ENCODE measurements around the gene FNDC3A. TPM values are rescaled to one million over a fixed set of nuclear protein-coding genes. Genes with fewer than 3 reads are reported as not detected.

Gene FNDC3A
- total RNA-seq, 2 experiments from 2014 or later: 30.3 to 31.8 TPM

GRCh38 chr13:49026851-49027250, 51.1 kb downstream of the FNDC3A start:
- POLR2A ChIA-PET: no interaction called here
- Mint-ChIP-seq H3K36me3 (peaks cover 40% of the 10 kb centered on the region), H3K9me3 (peaks cover 18% of the 10 kb centered on the region), H3K4me3 (no peak overlapping the region), H3K27ac (no peak overlapping the region), H3K4me1 (peaks cover 2% of the 10 kb centered on the region), H3K27me3 (no peaks in the 10 kb centered on the region)
- no peak for ATAC-seq (ENCODE audit: low read depth)
- no peak for DNase-seq

DNA sequence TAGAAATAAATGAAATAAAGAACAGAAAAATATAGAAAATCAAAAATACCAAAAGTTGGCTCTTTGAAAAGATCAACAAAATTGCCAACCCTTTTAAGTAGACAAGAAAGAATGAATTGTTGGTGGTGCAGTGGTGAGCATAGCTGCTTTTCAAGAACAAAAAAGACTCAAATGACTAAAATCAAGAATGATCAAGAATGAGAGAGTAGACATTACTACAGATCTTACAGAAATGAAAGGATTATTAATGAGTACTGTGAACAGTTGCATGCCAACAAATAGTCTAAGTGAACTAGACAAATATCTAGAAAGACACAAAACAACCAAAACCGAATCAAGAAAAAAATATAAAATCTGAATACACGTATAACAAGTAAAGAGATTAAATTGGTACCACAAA, 53.9 kb downstream of the FNDC3A start:
- Mint-ChIP-seq H3K4me1 (peaks cover 2% of the 10 kb centered on the region), H3K27me3 (no peaks in the 10 kb centered on the region), H3K27ac (no peak overlapping the region), H3K4me3 (no peak overlapping the region), H3K36me3 (peaks cover 29% of the 10 kb centered on the region), H3K9me3 (peaks cover 14% of the 10 kb centered on the region)
- ATAC-seq (ENCODE audit: low read depth) (no peak), DNase-seq (no peak)
- POLR2A ChIA-PET: no interaction called here

- POLR2A ChIA-PET: no interaction called here
- H3K27me3 Mint-ChIP-seq: no peaks in the 10 kb centered on the region
- no peak for DNase-seq
- H3K27ac Mint-ChIP-seq: no peak overlapping the region
- H3K4me3 Mint-ChIP-seq: no peak overlapping the region
- peaks cover 25% of the 10 kb centered on the region for H3K36me3 Mint-ChIP-seq
- H3K4me1 Mint-ChIP-seq: peaks cover 2% of the 10 kb centered on the region
- H3K9me3 Mint-ChIP-seq: peaks cover 14% of the 10 kb centered on the region
- no peak for ATAC-seq (ENCODE audit: low read depth)
These were observed 54.5 kb downstream of the FNDC3A start for GRCh38 chr13:49030213-49030612.

DNA sequence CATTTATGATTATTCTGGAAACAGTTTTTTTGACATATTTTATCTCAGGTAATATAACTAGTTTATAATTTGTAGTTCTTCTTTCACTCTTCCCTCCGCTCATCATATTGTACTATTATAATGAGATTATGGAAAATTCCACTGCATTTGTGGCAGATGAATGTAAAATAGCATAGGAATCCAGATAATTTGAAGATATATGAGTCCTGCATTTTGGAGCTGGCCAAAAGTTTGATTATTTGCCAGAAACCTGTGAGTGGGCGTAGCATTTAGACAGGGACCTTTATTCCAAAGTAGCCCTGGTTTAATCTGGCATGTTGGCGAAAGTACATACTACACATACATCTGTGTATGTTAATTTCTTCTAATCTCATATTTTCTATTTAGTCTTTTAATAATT, 65.2 kb downstream of the FNDC3A start:
- no peak overlapping the region for H3K27ac Mint-ChIP-seq
- POLR2A ChIA-PET: interaction anchor here (0.7 kb wide), 1 partner anchor 230 kb away, joined by 3 read pairs; no protein-coding TSS in a partner anchor
- DNase-seq (no peak), ATAC-seq (ENCODE audit: low read depth) (no peak)
- H3K9me3 Mint-ChIP-seq: peaks cover 5% of the 10 kb centered on the region
- H3K36me3 Mint-ChIP-seq: peaks cover 19% of the 10 kb centered on the region
- H3K4me1 Mint-ChIP-seq: no peaks in the 10 kb centered on the region
- no peaks in the 10 kb centered on the region for H3K27me3 Mint-ChIP-seq
- no peak overlapping the region for H3K4me3 Mint-ChIP-seq

- no peak for DNase-seq
- Mint-ChIP-seq H3K27me3 (no peaks in the 10 kb centered on the region), H3K4me1 (no peaks in the 10 kb centered on the region), H3K4me3 (no peak overlapping the region), H3K27ac (no peak overlapping the region), H3K9me3 (peaks cover 5% of the 10 kb centered on the region), H3K36me3 (peaks cover 25% of the 10 kb centered on the region)
- ATAC-seq (ENCODE audit: low read depth): no peak
- POLR2A ChIA-PET: no interaction called here
These were observed 66.8 kb downstream of the FNDC3A start for GRCh38 chr13:49042476-49042875.

GRCh38 chr13:49044008-49044407, 68.3 kb downstream of the FNDC3A start:
- no peaks in the 10 kb centered on the region for H3K27me3 Mint-ChIP-seq
- ATAC-seq (ENCODE audit: low read depth): no peak
- no peak for DNase-seq
- H3K4me3 Mint-ChIP-seq: no peak overlapping the region
- peaks cover 14% of the 10 kb centered on the region for H3K9me3 Mint-ChIP-seq
- peaks cover 5% of the 10 kb centered on the region for H3K4me1 Mint-ChIP-seq
- POLR2A ChIA-PET: no interaction called here
- no peak overlapping the region for H3K27ac Mint-ChIP-seq
- H3K36me3 Mint-ChIP-seq: peaks cover 31% of the 10 kb centered on the region

DNA sequence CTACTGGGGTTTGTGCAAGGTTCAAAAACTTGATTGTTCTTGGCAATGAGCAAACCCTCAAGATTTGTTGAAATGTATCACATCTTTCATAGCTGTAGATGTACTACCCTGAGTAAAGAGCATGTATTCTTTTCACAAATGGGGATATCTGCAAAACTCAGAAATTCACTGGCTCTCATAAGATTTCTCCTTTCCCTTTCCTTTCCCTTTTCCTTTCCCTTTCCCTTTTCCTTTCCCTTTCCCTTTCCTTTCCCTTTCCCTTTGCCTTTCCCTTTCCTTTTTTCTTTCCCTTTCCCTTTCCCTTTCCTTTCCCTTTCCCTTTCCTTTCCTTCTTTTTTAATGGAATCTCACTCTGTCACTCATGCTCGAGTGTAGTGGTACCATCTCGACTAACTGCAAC, 69.1 kb downstream of the FNDC3A start:
- Mint-ChIP-seq H3K27me3 (no peaks in the 10 kb centered on the region), H3K9me3 (peaks cover 14% of the 10 kb centered on the region), H3K27ac (no peak overlapping the region), H3K4me3 (no peak overlapping the region), H3K36me3 (peaks cover 35% of the 10 kb centered on the region), H3K4me1 (peaks cover 5% of the 10 kb centered on the region)
- no peak for ATAC-seq (ENCODE audit: low read depth)
- no peak for DNase-seq
- POLR2A ChIA-PET: no interaction called here

- Mint-ChIP-seq H3K27me3 (no peaks in the 10 kb centered on the region), H3K4me1 (peaks cover 5% of the 10 kb centered on the region), H3K36me3 (peaks cover 39% of the 10 kb centered on the region), H3K27ac (no peak overlapping the region), H3K4me3 (no peak overlapping the region), H3K9me3 (peaks cover 17% of the 10 kb centered on the region)
- ATAC-seq (ENCODE audit: low read depth): no peak
- POLR2A ChIA-PET: no interaction called here
- DNase-seq: no peak
These were observed 70.3 kb downstream of the FNDC3A start for GRCh38 chr13:49046002-49046401.

- Mint-ChIP-seq H3K4me1 (peaks cover 5% of the 10 kb centered on the region), H3K27ac (no peak overlapping the region), H3K27me3 (no peaks in the 10 kb centered on the region), H3K9me3 (peaks cover 16% of the 10 kb centered on the region), H3K36me3 (peaks cover 42% of the 10 kb centered on the region), H3K4me3 (no peak overlapping the region)
- ATAC-seq (ENCODE audit: low read depth) (no peak), DNase-seq (no peak)
- POLR2A ChIA-PET: no interaction called here
These were observed 70.8 kb downstream of the FNDC3A start for GRCh38 chr13:49046519-49046918.

GRCh38 chr13:49052813-49053212, 77.1 kb downstream of the FNDC3A start:
- H3K36me3 Mint-ChIP-seq: peaks cover 35% of the 10 kb centered on the region
- peaks cover 15% of the 10 kb centered on the region for H3K9me3 Mint-ChIP-seq

DNA sequence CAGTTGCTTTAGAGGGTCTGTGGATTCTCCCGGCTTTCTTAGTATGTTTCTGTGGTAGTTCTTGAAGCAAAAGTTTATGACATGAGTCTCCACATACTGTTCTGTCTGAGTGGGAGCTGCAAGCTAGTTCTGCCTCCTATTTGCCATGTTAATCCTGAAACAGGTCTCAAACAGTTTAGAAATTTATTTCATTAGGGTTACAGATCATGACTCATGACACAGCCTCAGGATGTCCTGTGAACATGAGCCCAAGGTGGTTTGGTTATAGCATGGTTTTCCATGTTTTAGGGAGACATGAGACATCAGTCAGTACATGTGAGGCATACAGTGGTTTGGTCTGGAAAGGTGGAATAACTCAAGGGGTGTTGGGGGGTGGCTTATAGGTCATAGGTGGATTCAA, 77.5 kb downstream of the FNDC3A start:
- POLR2A ChIA-PET: no interaction called here
- H3K36me3 Mint-ChIP-seq: peaks cover 39% of the 10 kb centered on the region

More at GRCh38 chr13:49052813-49053212, 77.1 kb downstream of the FNDC3A start:
- POLR2A ChIA-PET: no interaction called here
- Mint-ChIP-seq H3K27me3 (no peaks in the 10 kb centered on the region), H3K4me1 (peaks cover 6% of the 10 kb centered on the region), H3K4me3 (no peak overlapping the region), H3K27ac (no peak overlapping the region)
- DNase-seq: no peak
- no peak for ATAC-seq (ENCODE audit: low read depth)

DNA sequence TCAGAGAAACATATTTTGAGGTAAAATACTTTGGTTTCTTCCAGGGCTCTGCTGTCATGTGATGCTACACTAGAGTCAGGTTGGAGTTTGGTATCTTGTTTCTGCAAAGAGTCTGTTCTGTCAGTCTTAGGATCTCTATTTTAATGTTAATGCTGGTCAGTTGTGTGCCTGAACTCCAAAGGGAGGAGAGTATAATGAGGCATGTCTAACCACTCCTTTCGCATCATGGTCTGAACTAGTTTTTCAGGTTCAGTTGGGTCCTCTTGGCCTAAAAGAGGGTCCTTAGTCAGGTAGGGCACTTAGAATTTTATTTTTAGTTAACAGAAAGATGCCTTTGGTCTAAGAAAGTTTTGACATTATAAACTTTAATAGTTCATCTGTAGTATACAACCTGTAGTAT, 78.2 kb downstream of the FNDC3A start:
- peaks cover 37% of the 10 kb centered on the region for H3K36me3 Mint-ChIP-seq
- H3K27ac Mint-ChIP-seq: no peak overlapping the region
- no peak overlapping the region for H3K4me3 Mint-ChIP-seq
- DNase-seq (no peak), ATAC-seq (ENCODE audit: low read depth) (no peak)
- no peaks in the 10 kb centered on the region for H3K27me3 Mint-ChIP-seq
- peaks cover 1% of the 10 kb centered on the region for H3K4me1 Mint-ChIP-seq
- peaks cover 9% of the 10 kb centered on the region for H3K9me3 Mint-ChIP-seq
- POLR2A ChIA-PET: no interaction called here

More for the DNA sequence above, 77.5 kb downstream of the FNDC3A start:
- Mint-ChIP-seq H3K27ac (no peak overlapping the region), H3K4me1 (peaks cover 6% of the 10 kb centered on the region), H3K9me3 (peaks cover 13% of the 10 kb centered on the region), H3K4me3 (no peak overlapping the region), H3K27me3 (no peaks in the 10 kb centered on the region)
- ATAC-seq (ENCODE audit: low read depth) (no peak), DNase-seq (no peak)

- no peak overlapping the region for H3K27ac Mint-ChIP-seq
- ATAC-seq (ENCODE audit: low read depth): no peak
- H3K9me3 Mint-ChIP-seq: peaks cover 8% of the 10 kb centered on the region
- peaks cover 34% of the 10 kb centered on the region for H3K36me3 Mint-ChIP-seq
- H3K4me1 Mint-ChIP-seq: peaks cover 1% of the 10 kb centered on the region
- H3K4me3 Mint-ChIP-seq: no peak overlapping the region
- POLR2A ChIA-PET: no interaction called here
- DNase-seq: no peak
- no peaks in the 10 kb centered on the region for H3K27me3 Mint-ChIP-seq
These were observed 79.3 kb downstream of the FNDC3A start for GRCh38 chr13:49055021-49055420.

GRCh38 chr13:49057176-49057575, 81.5 kb downstream of the FNDC3A start:
- POLR2A ChIA-PET: no interaction called here
- Mint-ChIP-seq H3K36me3 (peaks cover 24% of the 10 kb centered on the region), H3K4me1 (peaks cover 1% of the 10 kb centered on the region), H3K4me3 (no peak overlapping the region), H3K9me3 (peaks cover 1% of the 10 kb centered on the region), H3K27me3 (no peaks in the 10 kb centered on the region), H3K27ac (no peak overlapping the region)
- no peak for ATAC-seq (ENCODE audit: low read depth)
- DNase-seq: no peak

DNA sequence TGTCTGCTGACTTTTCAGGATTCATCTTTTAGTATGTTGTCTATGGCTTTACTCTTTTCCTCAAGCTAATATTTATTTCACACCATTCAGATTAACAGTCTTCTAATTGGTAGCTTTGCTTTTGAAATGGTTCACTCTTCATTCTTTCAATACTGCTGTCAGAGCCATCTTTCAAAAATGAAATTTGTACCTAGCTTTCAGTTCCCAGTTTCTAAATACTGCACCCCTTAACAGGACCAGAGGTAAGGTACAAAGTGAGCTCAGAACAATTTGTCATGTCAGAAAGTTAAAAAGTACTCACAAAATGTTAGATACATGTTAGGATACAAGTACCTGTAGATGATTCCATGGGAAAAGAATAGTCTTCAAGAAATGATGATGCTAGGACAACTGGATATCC, 83.0 kb downstream of the FNDC3A start:
- peaks cover 21% of the 10 kb centered on the region for H3K36me3 Mint-ChIP-seq
- POLR2A ChIA-PET: no interaction called here

More for the DNA sequence above, 83.0 kb downstream of the FNDC3A start:
- Mint-ChIP-seq H3K4me1 (peaks cover 4% of the 10 kb centered on the region), H3K27ac (no peak overlapping the region), H3K27me3 (no peaks in the 10 kb centered on the region), H3K9me3 (peaks cover 1% of the 10 kb centered on the region), H3K4me3 (no peak overlapping the region)
- ATAC-seq (ENCODE audit: low read depth) (no peak), DNase-seq (no peak)

All from activated naive CD8-positive, alpha-beta T cell treated with anti-CD3 and anti-CD28 coated beads, Interleukin-2, amount 10 ng/mL, durations not matched to agents 7 days and 5 days (primary cell).